H1 (cell line): ENCODE results near the gene NPFF. TPM values are rescaled to one million over a fixed set of nuclear protein-coding genes. Genes with fewer than 3 reads are reported as not detected.
A peak's percentile ranks its signal among the peaks of the same experiment; 100 is the strongest.

ENCODE experiments used
- CTCF ChIA-PET: fragments of 300-600 bp; sonication (Branson Sonifier 250); formaldehyde crosslinking; loops from one replicate; lab custom pipeline; 2021; ENCODE audit not compliant: partially characterized antibody; lab: Charles Lee
- POLR2A ChIA-PET: fragments of 300-600 bp; sonication (Branson Sonifier 250); formaldehyde crosslinking; loops from one replicate; lab custom pipeline; 2021; ENCODE audit warnings: inconsistent platforms; ENCODE audit not compliant: partially characterized antibody; lab: Charles Lee
- DNase-seq, 2 experiments: peaks; one replicate each; pipeline versions ENCODE4 v3.0.0 to v3.0.0-alpha.2; 2010 to 2022; ENCODE audit warnings: low spot score in 2 of 2, low read depth in 1 of 2, mixed read lengths in 1 of 2
- FAIRE-seq: peaks from 2 replicates; lab custom pipeline; 2011; peaks lifted over from hg19 to GRCh38; lab: Jason Lieb, UNC
- H2AFZ ChIP-seq: 2 replicates; pipeline ENCODE4 v1.8.1; 2012; ENCODE audit warnings: low read length, inconsistent platforms
- H2AK5ac ChIP-seq: 2 replicates; pipeline ENCODE4 v1.6.1; 2013; ENCODE audit warnings: low read depth, low read length
- H2BK120ac ChIP-seq: replicated peaks from 2 replicates; pipeline ENCODE3; 2013; ENCODE audit warnings: low read depth, low read length, inconsistent platforms
- H2BK12ac ChIP-seq: 2 replicates; pipeline ENCODE4 v1.6.1; 2013; ENCODE audit warnings: low read depth, low read length
- H2BK15ac ChIP-seq: 2 replicates; pipeline ENCODE4 v1.6.1; 2013; ENCODE audit warnings: low read length
- H2BK20ac ChIP-seq: 2 replicates; pipeline ENCODE4 v1.6.1; 2013; ENCODE audit warnings: low read length
- H2BK5ac ChIP-seq: 2 replicates; pipeline ENCODE4 v1.6.1; 2013; ENCODE audit warnings: low read depth, low read length
- H3K14ac ChIP-seq: 2 replicates; pipeline ENCODE4 v1.6.1; 2013; ENCODE audit warnings: inconsistent platforms; ENCODE audit not compliant: insufficient read length
- H3K18ac ChIP-seq: 2 replicates; pipeline ENCODE4 v1.6.1; 2013; ENCODE audit warnings: low read length; ENCODE audit errors: extremely low read depth
- H3K23ac ChIP-seq: 2 replicates; pipeline ENCODE4 v1.6.1; 2013; ENCODE audit warnings: inconsistent platforms; ENCODE audit not compliant: insufficient read length
- H3K23me2 ChIP-seq: 2 replicates; pipeline ENCODE4 v1.6.1; 2013; ENCODE audit warnings: low read depth, low read length
- H3K27ac ChIP-seq: 2 replicates; pipeline ENCODE4 v1.6.1; 2011; ENCODE audit warnings: low read depth, low read length, inconsistent platforms
- H3K27me3 ChIP-seq, 4 experiments: replicated peaks in 1 of 4; 1 replicate in 1 of 4; 2 replicates in 3 of 4; pipeline versions ENCODE4 v1.6.1 to v1.8.1; 2011 to 2013; ENCODE audit warnings: low read length in 3 of 4, mild to moderate bottlenecking in 3 of 4, inconsistent platforms in 2 of 4, mixed read lengths in 2 of 4, moderate library complexity in 1 of 4; ENCODE audit not compliant: control insufficient read depth in 3 of 4, insufficient read depth in 3 of 4; ENCODE audit errors: extremely low read depth in 1 of 4
- H3K36me3 ChIP-seq, 4 experiments: 2 replicates each; pipeline versions ENCODE4 v1.6.1 to v1.8.1; 2011 to 2013; ENCODE audit warnings: mild to moderate bottlenecking in 4 of 4, low read length in 3 of 4, moderate library complexity in 2 of 4, control low read depth in 1 of 4, inconsistent platforms in 1 of 4; ENCODE audit not compliant: insufficient read depth in 4 of 4, control insufficient read depth in 2 of 4
- H3K4ac ChIP-seq: replicated peaks from 2 replicates; pipeline ENCODE3; 2013; ENCODE audit warnings: low read length, low read depth, mixed read lengths, inconsistent platforms; ENCODE audit not compliant: insufficient read length
- H3K4me1 ChIP-seq, 4 experiments: replicated peaks in 1 of 4; 1 replicate in 1 of 4; 2 replicates in 3 of 4; pipeline versions ENCODE4 v1.6.1 to v1.8.1; 2011 to 2013; ENCODE audit warnings: low read length in 3 of 4, inconsistent platforms in 2 of 4, mixed read lengths in 1 of 4; ENCODE audit not compliant: insufficient read depth in 4 of 4, control insufficient read depth in 3 of 4
- H3K4me2 ChIP-seq, 2 experiments: 2 replicates each; pipeline versions ENCODE4 v1.6.1 to v1.8.1; 2011 to 2013; ENCODE audit warnings: low read depth in 2 of 2, low read length in 2 of 2, control low read depth in 1 of 2, inconsistent platforms in 1 of 2, mild to moderate bottlenecking in 1 of 2; ENCODE audit not compliant: insufficient read depth in 1 of 2
- H3K4me3 ChIP-seq, 4 experiments: fragments of 200-600, 300-600 bp in 1 of 4; sonication (generic), shearing (Covaris generic), sonication (Bioruptor Twin) in 1 of 4; 2 replicates each; pipeline versions ENCODE4 v1.5.1 to v1.8.1; 2011 to 2016; ENCODE audit warnings: low read length in 4 of 4, low read depth in 3 of 4, control low read depth in 2 of 4, inconsistent platforms in 2 of 4, mild to moderate bottlenecking in 2 of 4, mixed read lengths in 1 of 4, moderate library complexity in 1 of 4; ENCODE audit not compliant: insufficient read depth in 2 of 4; ENCODE audit errors: extremely low read depth in 1 of 4
- H3K56ac ChIP-seq: replicated peaks from 2 replicates; pipeline ENCODE3; 2013; ENCODE audit warnings: low read depth, mild to moderate bottlenecking, mixed read lengths, low read length, inconsistent platforms; ENCODE audit not compliant: insufficient read length
- H3K79me1 ChIP-seq: 2 replicates; pipeline ENCODE4 v1.6.1; 2013; ENCODE audit warnings: low read depth, low read length, control low read depth
- H3K79me2 ChIP-seq, 2 experiments: 2 replicates each; pipeline versions ENCODE4 v1.6.1 to v1.8.1; 2012 to 2013; ENCODE audit warnings: low read length in 2 of 2, mild to moderate bottlenecking in 2 of 2, inconsistent platforms in 1 of 2; ENCODE audit not compliant: insufficient read depth in 2 of 2, control insufficient read depth in 1 of 2
- H3K9ac ChIP-seq, 4 experiments: replicated peaks in 1 of 4; 1 replicate in 1 of 4; 2 replicates in 3 of 4; pipeline versions ENCODE4 v1.6.1 to v1.8.1; 2011 to 2013; ENCODE audit warnings: low read depth in 3 of 4, low read length in 3 of 4, control low read depth in 2 of 4, mild to moderate bottlenecking in 2 of 4, moderate library complexity in 2 of 4, inconsistent platforms in 1 of 4; ENCODE audit errors: extremely low read depth in 1 of 4
- H3K9me3 ChIP-seq, 2 experiments: 2 replicates each; pipeline versions ENCODE4 v1.6.1 to v1.8.1; 2012 to 2013; ENCODE audit warnings: mild to moderate bottlenecking in 2 of 2, moderate library complexity in 2 of 2, control low read depth in 1 of 2, inconsistent platforms in 1 of 2, low read depth in 1 of 2, low read length in 1 of 2, mixed read lengths in 1 of 2; ENCODE audit not compliant: insufficient read depth in 2 of 2
- H4K20me1 ChIP-seq, 2 experiments: replicated peaks in 1 of 2; 2 replicates each; pipeline versions ENCODE3 to v1.8.1; 2011 to 2013; ENCODE audit warnings: inconsistent platforms in 2 of 2, low read length in 2 of 2, mild to moderate bottlenecking in 1 of 2; ENCODE audit not compliant: insufficient read depth in 2 of 2, control insufficient read depth in 1 of 2
- H4K5ac ChIP-seq: 2 replicates; pipeline ENCODE4 v1.6.1; 2013; ENCODE audit warnings: low read length, low read depth, mixed read lengths, inconsistent platforms; ENCODE audit not compliant: insufficient read length
- H4K8ac ChIP-seq: 2 replicates; pipeline ENCODE4 v1.8.0; 2013; ENCODE audit warnings: mild to moderate bottlenecking, moderate library complexity, low read length, inconsistent platforms; ENCODE audit not compliant: insufficient read depth; ENCODE audit errors: extremely low read depth
- H4K91ac ChIP-seq: replicated peaks from 2 replicates; pipeline ENCODE3; 2013; ENCODE audit warnings: low read length, mixed read lengths, inconsistent platforms; ENCODE audit not compliant: insufficient read length
- POLR2A ChIP-seq, 2 experiments: IDR thresholded peaks; 1 replicate in 1 of 2; 2 replicates in 1 of 2; pipeline ENCODE4 v1.6.1; 2011; ENCODE audit warnings: low read depth in 2 of 2, low read length in 2 of 2, mild to moderate bottlenecking in 2 of 2; ENCODE audit errors: control extremely low read depth in 1 of 2
- RBBP5 ChIP-seq: IDR thresholded peaks from 2 replicates; pipeline ENCODE4 v1.7.1; 2012; ENCODE audit warnings: low read depth, mild to moderate bottlenecking, inconsistent platforms, low read length, moderate library complexity, borderline replicate concordance
- WGBS, 2 experiments: shearing (Covaris generic) in 1 of 2; methylation state at CpG; one replicate each; pipeline versions ENCODE4 v1.1.6 to v1.1.7; 2013 to 2015; ENCODE audit warnings: low lambda C conversion rate in 2 of 2, mixed read lengths in 2 of 2, inconsistent platforms in 1 of 2, low coverage in 1 of 2, missing lambda C conversion rate in 1 of 2; ENCODE audit not compliant: insufficient replicate concordance in 2 of 2, insufficient coverage in 1 of 2, insufficient read length in 1 of 2; ENCODE audit errors: extremely low coverage in 1 of 2, missing lambda C conversion rate in 1 of 2; 5-methylcytosine and 5-hydroxymethylcytosine counted together
- polyA plus RNA-seq, 7 experiments: library from polyadenylated mRNA; depleted of rRNA in 3 of 7; stranded (reverse) in 5 of 7; unstranded in 2 of 7; fragments of >200 nt in 5 of 7; fragments of 200-250 nt in 2 of 7; gene quantifications; 1 replicate in 5 of 7; 2 replicates in 1 of 7; 4 replicates in 1 of 7; pipeline versions ENCODE4 v1.2.1 to v1.2.3, GENCODE V29; 2011 to 2013; ENCODE audit warnings: missing spikeins in 2 of 7, mixed read lengths in 2 of 7
- total RNA-seq: library from RNA; stranded (reverse); fragmentation: NEBNext Ultra II Directional; extraction: Animal tissue kit (Norgen Biotek cat#: 25700); gene quantifications from 2 replicates; pipeline ENCODE4 v1.2.1, GENCODE V29; 2021

NPFF gene
- total and polyA plus RNA-seq, 2 of the 8 experiments (the other 6 are each of a cell fraction or from before 2014, with no cell fraction given): not detected

DNA sequence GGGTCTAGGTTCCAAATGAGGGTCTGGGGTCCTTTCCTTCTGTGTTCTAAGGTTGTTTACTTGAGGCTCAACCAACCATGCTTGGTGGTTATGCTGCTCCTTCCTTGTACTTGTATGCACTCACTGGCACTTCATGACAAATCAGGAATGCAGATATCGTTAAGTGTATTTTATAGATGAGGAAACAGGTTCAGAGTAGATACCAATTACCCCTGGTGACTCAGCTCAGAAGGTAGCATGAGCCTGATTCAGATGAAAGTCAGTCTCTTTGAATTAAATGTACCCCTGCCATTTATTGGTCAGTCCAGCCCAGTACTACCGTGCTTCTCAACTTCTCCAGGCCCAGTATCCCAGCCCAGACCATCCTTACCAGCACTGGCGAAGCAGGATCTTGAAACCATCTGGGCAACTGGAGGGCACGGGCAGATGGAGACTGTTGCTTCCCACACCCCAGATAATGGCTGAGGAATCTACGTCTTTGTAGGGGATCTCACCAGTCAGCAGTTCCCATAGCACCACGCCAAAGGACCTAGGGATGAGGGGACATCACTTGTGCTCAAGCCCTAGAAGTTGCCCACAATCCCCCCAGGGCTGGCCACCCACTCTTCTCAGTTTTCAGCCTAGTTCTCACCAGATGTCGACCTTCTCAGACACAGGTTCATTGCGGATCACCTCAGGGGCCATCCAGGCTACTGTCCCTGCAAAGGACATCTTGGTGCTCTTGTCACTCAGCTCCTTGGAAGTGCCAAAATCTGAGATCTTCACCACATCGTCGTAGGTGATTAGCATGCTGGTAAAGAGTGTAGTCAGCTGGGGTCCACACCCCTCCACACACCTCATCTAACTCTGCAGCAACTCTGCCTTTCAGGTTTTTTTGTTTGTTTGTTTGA is 22.4 kb downstream of the NPFF start:
- H2BK120ac ChIP-seq: no peak overlapping the region
- peaks cover 18 to 37% of the 10 kb centered on the region in 2 experiments for H4K20me1 ChIP-seq
- no peak overlapping the region for H3K4me2 ChIP-seq
- no peak overlapping the region for H3K56ac ChIP-seq
- no peak overlapping the region for H2AFZ ChIP-seq
- H3K79me1 ChIP-seq: no peaks in the 10 kb centered on the region
- no peak overlapping the region for H2BK15ac ChIP-seq
- no peak overlapping the region for H3K27ac ChIP-seq
- no peak overlapping the region for H3K9ac ChIP-seq
- H3K14ac ChIP-seq: no peak overlapping the region
- H2AK5ac ChIP-seq: no peak overlapping the region
- H3K4ac ChIP-seq: no peak overlapping the region
- H3K9me3 ChIP-seq: no peaks in the 10 kb centered on the region
- POLR2A ChIA-PET: interaction anchor here (57.6 to 67.0 kb wide), 2 partner anchors 9 to 17 kb away, joined by 3397 read pairs; partner anchors contain the start of genes MAP3K12, NPFF, PCBP2 and PRR13
- no peak overlapping the region for H3K23ac ChIP-seq
- peak in 1 of 2 experiments; percentile 41; a peak in 1 of 3 replicates for TF ChIP-seq POLR2A (IDR thresholded peaks at IDR 0.05; ENCODE audit: control extremely low read depth in 1 of 2, low read depth in 2 of 2, low read length in 2 of 2)
- TF ChIP-seq RBBP5: no peak
- TF ChIP-seq, all 59 proteins: peak for 1
- Histone ChIP-seq H2BK12ac (no peak overlapping the region), H2BK20ac (no peak overlapping the region), H3K23me2 (no peaks in the 10 kb centered on the region), H3K4me1 (peaks cover 0 to 5% (median under 1%) of the 10 kb centered on the region in 4 experiments; a peak in 3 of 7 replicates), H2BK5ac (no peak overlapping the region), H4K5ac (no peak overlapping the region), H3K36me3 (peaks cover 8 to 58% (median 28%) of the 10 kb centered on the region in 4 experiments; a peak in 7 of 8 replicates), H4K8ac (no peak overlapping the region), H3K79me2 (no peaks in the 10 kb centered on the region), H3K27me3 (no peaks in the 10 kb centered on the region), H4K91ac (no peak overlapping the region), H3K4me3 (no peak overlapping the region), H3K18ac (no peak overlapping the region)
- CTCF ChIA-PET: interaction anchor here (0.6 to 9.0 kb wide), 4 partner anchors 19 to 64 kb away, joined by 3 to 105 read pairs (median 12); partner anchors contain the start of gene NPFF
- WGBS, 2 experiments: 90% methylated on average over 10 of the region's 10 CpGs; no CpG with 5 or more reads in 1 of the 2 experiments
- DNase-seq (no peak), FAIRE-seq (peak; percentile 13)
